HG03565 (cell line): ENCODE measurements around the gene PLCXD1.
"Not testable (repeated sequence)": the region's sequence is repeated elsewhere in the genome, so short reads cannot be mapped to it uniquely, and the experiment has no call there.

Experiments
- ATAC-seq: cut with Tn5 transposase; IDR thresholded peaks from one replicate; pipeline ENCODE4 v1.9.1; 2021; ENCODE audit warnings: mild to moderate bottlenecking, moderate library complexity; ENCODE audit not compliant: unreplicated experiment

The PLCXD1 gene

DNA sequence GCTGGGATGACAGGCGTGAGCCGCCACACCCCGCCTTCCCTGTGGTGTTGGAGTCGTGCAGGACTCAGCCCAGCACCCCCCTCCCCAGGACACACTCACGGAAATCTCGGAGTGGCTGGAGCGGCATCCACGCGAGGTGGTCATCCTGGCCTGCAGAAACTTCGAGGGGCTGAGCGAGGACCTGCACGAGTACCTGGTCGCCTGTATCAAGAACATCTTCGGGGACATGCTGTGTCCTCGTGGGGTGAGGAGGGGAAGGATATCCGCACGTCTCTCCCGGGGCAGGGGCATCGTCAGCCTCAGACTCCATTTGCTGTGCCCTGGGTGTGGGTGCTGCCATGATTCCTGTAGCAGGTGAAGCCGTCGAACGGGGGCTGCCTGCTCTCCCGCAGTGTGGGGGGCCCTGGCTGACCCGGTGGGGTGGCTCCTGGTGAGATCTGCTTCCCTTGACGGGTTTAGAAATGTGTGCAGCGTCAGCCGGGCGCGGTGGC lies 10.3 kb downstream of the PLCXD1 start:
- ATAC-seq = no peak

GRCh38 chrX:292900-293897 lies 12.0 kb downstream of the PLCXD1 start:
- no peak for ATAC-seq

- no peak for ATAC-seq
Observed at GRCh38 chrX:295136-295535, 14.0 kb downstream of the PLCXD1 start.

DNA sequence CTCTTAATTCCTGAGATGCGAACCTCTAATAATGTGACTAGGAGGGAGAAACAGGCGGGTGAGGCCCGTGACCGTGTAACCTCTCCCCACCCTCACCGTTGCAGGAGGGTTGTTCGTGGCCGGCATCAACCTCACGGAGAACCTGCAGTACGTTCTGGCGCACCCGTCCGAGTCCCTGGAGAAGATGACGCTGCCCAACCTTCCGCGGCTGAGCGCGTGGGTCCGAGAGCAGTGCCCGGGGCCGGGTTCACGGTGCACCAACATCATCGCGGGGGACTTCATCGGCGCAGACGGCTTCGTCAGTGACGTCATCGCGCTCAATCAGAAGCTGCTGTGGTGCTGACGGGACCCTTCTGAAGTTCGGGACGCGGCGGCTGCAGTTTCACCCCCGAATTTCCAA lies 17.8 kb downstream of the PLCXD1 start:
- no peak for ATAC-seq

DNA sequence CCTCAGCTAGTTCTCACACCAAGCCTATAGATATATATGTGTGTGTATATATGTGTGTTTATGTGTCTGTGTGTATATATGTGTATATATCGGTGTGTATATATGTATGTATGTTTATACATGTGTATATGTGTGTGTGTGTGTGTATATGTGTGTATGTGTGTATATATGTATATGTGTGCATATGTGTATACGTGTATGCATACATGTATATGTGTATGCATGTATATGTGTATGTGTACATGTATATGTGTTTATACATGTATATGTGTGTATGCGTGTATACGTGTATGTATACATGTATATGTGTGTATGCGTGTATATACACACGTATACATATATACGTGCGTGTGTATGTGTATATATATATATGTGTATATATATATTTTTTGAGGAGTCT lies 19.2 kb downstream of the PLCXD1 start:
- no peak for ATAC-seq

DNA sequence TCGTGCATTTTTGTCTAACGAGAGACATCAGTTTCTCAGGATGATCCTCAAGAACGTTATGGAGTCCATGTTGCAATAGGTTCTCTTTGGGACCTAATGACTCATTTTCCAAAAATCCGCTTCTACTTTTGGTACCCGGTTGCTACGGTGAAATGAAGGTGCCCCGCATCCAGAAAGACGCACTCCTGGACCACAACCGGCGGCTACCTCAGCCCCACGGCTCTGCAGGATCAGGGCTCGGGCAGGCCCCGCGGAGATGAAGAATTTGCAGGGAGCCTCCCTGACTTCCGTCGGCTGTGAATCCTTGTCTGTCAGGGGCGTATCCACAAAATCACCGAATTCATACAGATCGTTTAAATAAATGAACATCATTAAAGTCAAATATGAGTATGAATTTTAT lies 21.8 kb downstream of the PLCXD1 start:
- ATAC-seq = no peak

DNA sequence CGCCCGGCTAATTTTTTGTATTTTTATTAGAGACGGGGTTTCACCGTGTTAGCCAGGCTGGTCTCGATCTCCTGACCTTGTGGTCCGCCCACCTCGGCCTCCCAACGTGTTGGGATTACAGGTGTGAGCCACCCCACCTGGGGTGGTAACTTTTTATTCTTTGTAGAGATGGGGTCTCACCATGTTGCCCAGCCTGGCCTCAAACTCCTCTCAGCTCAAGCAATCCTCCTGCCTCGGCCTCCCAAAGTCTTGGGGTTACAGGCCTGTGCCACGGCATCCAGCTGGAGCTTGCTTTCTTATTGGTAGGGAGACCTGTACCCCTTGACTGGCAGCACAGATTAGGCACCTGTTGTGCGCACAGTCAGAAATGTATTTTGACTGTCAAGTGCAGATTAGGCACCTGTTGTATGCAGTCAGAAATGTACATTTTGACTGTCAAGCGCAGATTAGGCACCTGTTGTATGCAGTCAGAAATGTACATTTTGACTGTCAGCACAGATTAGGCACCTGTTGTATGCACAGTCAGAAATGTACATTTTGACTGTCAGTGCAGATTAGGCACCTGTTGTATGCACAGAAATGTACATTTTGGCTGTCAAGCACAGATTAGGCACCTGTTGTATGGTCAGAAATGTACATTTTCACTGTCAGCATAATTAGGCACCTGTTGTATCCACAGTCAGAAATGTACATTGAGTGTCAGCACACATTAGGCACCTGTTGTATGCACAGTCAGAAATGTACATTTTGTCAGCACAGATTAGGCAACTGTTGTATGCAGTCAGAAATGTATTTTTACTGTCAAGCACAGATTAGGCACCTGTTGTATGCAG lies 24.8 kb downstream of the PLCXD1 start:
- ATAC-seq = not testable (repeated sequence)

- ATAC-seq = not testable (repeated sequence)
Observed at GRCh38 chrX:306614-307251, 25.6 kb downstream of the PLCXD1 start.

GRCh38 chrX:307261-308111 lies 26.3 kb downstream of the PLCXD1 start:
- no peak for ATAC-seq

DNA sequence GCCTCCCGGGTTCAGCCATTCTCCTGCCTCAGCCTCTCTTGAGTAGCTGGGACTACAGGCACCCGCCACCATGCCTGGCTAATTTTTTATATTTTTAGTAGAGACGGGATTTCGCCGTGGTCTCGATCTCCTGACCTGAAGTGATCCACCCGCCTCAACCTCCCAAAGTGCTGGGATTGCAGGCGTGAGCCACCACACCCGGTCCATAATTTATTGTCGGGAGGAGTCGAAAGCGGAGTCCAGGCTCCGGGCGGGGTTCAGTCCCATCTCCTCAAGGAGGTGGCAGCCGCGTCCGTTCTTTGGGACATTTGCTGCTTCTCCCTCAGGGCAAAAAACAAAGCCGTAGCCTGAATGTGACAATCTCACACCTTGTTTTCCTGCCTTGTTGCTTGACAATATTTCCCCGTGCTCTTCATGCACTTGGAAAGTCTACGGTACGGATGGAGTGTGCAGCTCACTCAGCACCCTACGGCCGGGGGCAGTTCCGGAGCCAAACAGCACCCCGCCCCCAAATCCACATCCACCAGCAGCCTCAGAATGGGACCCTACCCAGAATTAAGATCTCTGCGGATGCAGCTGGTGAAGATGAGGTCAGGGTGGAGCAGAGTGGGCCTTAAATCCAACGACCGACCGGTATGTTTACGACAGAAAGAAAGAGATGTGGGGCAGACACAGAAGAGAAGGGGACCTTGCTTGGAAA lies 27.8 kb downstream of the PLCXD1 start:
- no peak for ATAC-seq

DNA sequence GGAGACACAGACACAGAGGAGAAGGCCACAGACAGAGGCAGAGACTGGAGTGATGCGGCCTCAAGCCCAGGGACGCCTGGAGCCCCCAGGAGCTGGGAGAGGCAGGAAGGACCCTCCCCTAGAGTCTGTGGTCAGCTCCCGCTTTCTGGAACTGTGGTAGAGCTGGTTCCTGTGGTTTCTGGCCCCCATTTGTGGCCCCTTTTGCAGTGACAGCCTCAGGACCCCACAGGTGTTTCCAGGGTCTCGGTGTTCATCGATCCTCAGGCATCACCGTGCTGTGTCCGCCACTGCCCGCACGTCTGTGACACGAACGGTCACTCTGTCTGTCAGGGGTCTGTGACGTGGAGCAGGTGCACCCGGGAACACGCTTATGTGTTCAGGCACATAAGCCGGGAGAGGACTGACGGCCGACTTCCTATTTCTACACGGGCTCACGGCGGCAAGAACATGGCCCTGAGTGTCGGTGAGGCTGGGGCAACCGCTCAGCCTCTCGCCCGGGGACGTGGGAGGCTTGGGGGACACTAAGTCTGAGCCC lies 29.5 kb downstream of the PLCXD1 start:
- ATAC-seq = no peak

DNA sequence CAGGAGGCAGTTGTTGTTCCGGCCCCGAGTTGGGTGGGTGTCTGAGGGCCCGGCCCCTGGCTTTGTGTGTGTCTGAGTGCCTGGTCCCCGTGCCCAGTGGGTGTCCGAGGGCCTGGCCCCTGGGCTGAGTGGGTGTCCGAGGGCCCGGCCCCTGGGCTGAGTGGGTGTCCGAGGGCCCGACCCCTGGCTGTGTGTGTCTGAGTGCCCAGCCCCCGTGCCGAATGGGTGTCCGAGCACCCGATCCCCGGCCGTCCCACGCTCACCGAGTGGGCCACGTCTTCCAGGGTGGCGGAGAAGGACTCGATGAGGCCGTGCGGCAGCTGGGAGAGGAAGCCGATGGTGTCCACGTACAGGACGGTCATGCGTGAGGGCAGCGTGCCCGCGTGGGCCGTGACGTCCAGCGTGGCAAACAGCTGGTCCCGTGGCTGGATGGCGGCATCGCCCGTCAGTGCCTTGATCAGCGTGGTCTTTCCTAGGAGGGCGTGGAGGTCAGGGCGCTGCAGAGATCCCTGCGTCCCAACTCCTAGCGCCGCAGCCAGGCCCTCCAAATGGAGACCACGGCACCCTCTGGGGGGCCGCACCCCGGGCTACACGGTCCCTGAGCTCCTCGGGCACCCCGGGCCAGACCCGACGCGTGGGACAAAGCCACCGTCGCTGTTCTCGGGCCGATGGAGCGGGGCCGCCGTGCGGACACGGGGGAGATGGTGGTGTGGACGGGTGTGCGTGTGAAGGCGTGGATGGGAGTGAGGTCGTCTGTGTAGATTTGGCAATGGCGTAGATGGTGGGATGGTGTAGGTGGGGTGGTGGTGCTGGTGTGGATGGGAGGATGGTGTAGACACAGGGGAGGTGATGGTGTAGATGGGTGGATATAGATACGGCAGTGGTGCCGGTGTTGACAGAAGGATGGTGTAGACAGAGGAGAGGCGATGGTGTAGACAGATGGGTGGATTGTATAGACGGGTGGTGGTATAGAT lies 30.3 kb downstream of the PLCXD1 start:
- ATAC-seq = no peak

DNA sequence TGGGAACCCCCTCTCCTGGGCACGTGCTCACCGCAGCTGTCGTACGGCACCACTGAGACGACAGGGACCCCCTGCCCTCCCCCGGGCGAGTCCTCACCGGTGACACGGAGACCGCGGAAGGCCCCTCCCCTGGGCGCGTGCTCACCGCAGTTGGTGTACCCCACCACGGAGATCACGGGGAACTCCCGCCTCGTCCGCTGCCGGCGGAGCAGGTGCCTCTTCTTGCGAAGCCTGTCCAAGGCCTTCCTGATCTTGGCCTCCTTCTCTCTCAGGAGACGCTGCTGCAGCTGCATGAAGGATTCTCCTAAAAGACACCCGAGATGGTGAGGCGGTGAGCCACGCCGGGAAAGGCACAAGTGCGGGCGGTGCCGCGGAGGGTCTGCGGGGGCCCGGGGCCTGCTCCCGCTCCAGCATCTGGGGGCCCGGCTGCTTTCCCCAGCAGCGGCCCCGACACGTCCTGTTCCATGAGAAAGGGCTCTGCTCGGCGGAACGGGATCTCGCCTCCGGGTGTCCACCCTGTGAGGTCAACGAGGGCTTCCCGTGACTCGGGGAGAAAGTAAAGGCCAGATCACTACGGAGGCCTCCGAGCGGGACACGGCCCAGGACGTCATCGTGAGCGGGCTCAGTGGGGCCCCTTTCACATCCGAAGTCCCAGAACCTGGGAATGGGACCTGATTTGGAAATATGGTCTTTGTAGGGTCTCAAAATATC lies 31.6 kb downstream of the PLCXD1 start:
- ATAC-seq = no peak

DNA sequence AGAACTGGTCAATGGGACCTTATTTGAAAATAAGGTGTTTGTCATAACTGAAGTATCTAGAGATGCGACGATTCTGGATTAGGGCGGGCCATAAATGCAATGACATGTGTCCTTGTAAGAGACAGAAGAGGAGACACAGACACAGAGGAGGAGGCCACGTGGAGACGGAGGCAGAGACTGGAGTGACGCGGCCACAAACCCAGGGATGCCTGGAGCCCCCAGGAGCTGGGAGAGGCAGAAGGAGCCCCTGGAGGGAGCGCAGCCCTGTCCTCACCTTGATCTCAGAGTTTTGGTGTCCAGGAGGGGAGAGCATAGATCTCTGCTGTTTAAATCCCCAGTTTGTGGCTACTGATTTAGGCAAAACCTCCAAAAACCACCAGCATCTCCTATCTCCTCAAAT lies 32.4 kb downstream of the PLCXD1 start:
- ATAC-seq = no peak

GRCh38 chrX:314049-314448 lies 32.9 kb downstream of the PLCXD1 start:
- ATAC-seq = no peak

GRCh38 chrX:314781-315595 lies 33.8 kb downstream of the PLCXD1 start:
- no peak for ATAC-seq
